Panc1 (cell line): ENCODE measurements around the gene TXNDC2. TPM values are rescaled to one million over a fixed set of nuclear protein-coding genes. Genes with fewer than 3 reads are reported as not detected.

Experiments used
- ATAC-seq: fragments of 200-7000 bp; cut with Tn5 transposase; 2 replicates; pipeline ENCODE4 v1.9.1; 2020; ENCODE audit warnings: mild to moderate bottlenecking, moderate library complexity
- BruUV-seq: library from RNA; stranded (reverse); fragments of 400-500 nt; replicated peaks from 2 replicates; lab custom pipeline; 2021; lab: Mats Ljungman, UMichigan
- CTCF ChIA-PET: fragments of 300-600 bp; sonication (Branson Sonifier 250); formaldehyde crosslinking; loops from one replicate; lab custom pipeline; 2022; ENCODE audit warnings: antibody characterized with exemption; lab: Charles Lee
- POLR2A ChIA-PET: fragments of 300-600 bp; sonication (Branson Sonifier 250); formaldehyde crosslinking; loops from one replicate; lab custom pipeline; 2022; ENCODE audit warnings: antibody characterized with exemption; lab: Charles Lee
- DNase-seq: peaks from one replicate; pipeline ENCODE4 v3.0.0-alpha.2; 2010; ENCODE audit warnings: low read depth, low spot score
- H3K27ac ChIP-seq: 2 replicates; pipeline ENCODE4 v1.5.1; 2011; ENCODE audit warnings: mild to moderate bottlenecking, low read length, inconsistent platforms
- H3K27me3 ChIP-seq: fragments of 200-500 bp; sonication (Bioruptor generic); 2 replicates; pipeline ENCODE4 v1.6.0; 2014; ENCODE audit warnings: low read length, inconsistent platforms; ENCODE audit not compliant: control insufficient read depth, insufficient read depth
- H3K36me3 ChIP-seq: fragments of 200-500 bp; sonication (Bioruptor generic); 2 replicates; pipeline ENCODE4 v1.5.1; 2014; ENCODE audit warnings: inconsistent platforms, mild to moderate bottlenecking, low read length, moderate library complexity; ENCODE audit not compliant: control insufficient read depth, insufficient read depth
- H3K4me1 ChIP-seq: 2 replicates; pipeline ENCODE4 v1.5.1; 2011; ENCODE audit warnings: inconsistent platforms, mild to moderate bottlenecking, low read length, moderate library complexity; ENCODE audit not compliant: control insufficient read depth, insufficient read depth
- H3K4me3 ChIP-seq, 2 experiments: 2 replicates each; pipeline ENCODE4 v1.5.1; 2011 to 2012; ENCODE audit warnings: low read depth in 2 of 2, low read length in 2 of 2, mild to moderate bottlenecking in 2 of 2, inconsistent platforms in 1 of 2, moderate library complexity in 1 of 2
- H3K9me3 ChIP-seq: fragments of 200-500 bp; sonication (Bioruptor generic); 2 replicates; pipeline ENCODE4 v1.5.1; 2014; ENCODE audit warnings: low read depth, mild to moderate bottlenecking, inconsistent platforms, low read length, moderate library complexity; ENCODE audit not compliant: control insufficient read depth, insufficient read depth
- CTCF ChIP-seq: fragments of 450-650 bp; IDR thresholded peaks from 2 replicates; pipeline ENCODE4 v1.5.1; 2017; ENCODE audit warnings: mild to moderate bottlenecking
- POLR2AphosphoS5 ChIP-seq: IDR thresholded peaks from 2 replicates; pipeline ENCODE4 v1.6.1; 2012; ENCODE audit warnings: mild to moderate bottlenecking, low read depth, low read length, moderate library complexity
- REST ChIP-seq, 2 experiments: IDR thresholded peaks; 2 replicates each; pipeline ENCODE4 v1.6.1; 2011 to 2012; ENCODE audit warnings: low read depth in 2 of 2, control low read depth in 1 of 2, low read length in 1 of 2, mild to moderate bottlenecking in 1 of 2, moderate library complexity in 1 of 2; ENCODE audit not compliant: insufficient read depth in 1 of 2
- SIN3A ChIP-seq: IDR thresholded peaks from 2 replicates; pipeline ENCODE4 v1.6.1; 2012; ENCODE audit warnings: low read depth, mild to moderate bottlenecking, low read length, moderate library complexity, borderline replicate concordance; ENCODE audit not compliant: insufficient read depth
- TCF7L2 ChIP-seq: IDR thresholded peaks from 2 replicates; pipeline ENCODE4 v1.6.1; 2011; ENCODE audit warnings: mild to moderate bottlenecking, low read depth, low read length, inconsistent platforms
- in situ Hi-C: cut with HindIII; loops from 2 replicates; pipeline ENCODE4 v1.10.0; 2016; ENCODE audit warnings: low sequenced_read_pairs, low pct_unique_long_range_greater_than_20kb
- intact Hi-C: fragments of 100-400 bp; cut with micrococcal nuclease; formaldehyde crosslinking; loops from one replicate; pipeline ENCODE4 v1.10.0; 2022; ENCODE audit not compliant: unreplicated experiment
- total RNA-seq: library from RNA; stranded (reverse); gene quantifications from one replicate; pipeline ENCODE4 v1.2.1, GENCODE V29; 2021; ENCODE audit not compliant: unreplicated experiment

Gene TXNDC2
- total RNA-seq, 1 experiment from 2014 or later, result 0.90 TPM

- no peak for ATAC-seq
- ChIA-PET CTCF (no interaction called here), POLR2A (interaction anchor here (0.6 kb wide), 2 partner anchors 560 to 1219 kb away, joined by 5 to 7 read pairs; no protein-coding TSS in a partner anchor)
- no TSS peak for BruUV-seq
- H3K27me3 ChIP-seq, result no peaks in the 10 kb centered on the region
- H3K36me3 ChIP-seq, result no peaks in the 10 kb centered on the region; the same call in 1 of the 2 replicates
- H3K27ac ChIP-seq, result no peak overlapping the region
- peaks cover 61% of the 10 kb centered on the region for H3K4me1 ChIP-seq
- no peaks in the 10 kb centered on the region for H3K9me3 ChIP-seq
- H3K4me3 ChIP-seq, result no peak overlapping the region
- in situ Hi-C loops (no loop called here), intact Hi-C loops (no loop called here)
- TF ChIP-seq POLR2AphosphoS5, result no peak
- TF ChIP-seq SIN3A, result no peak
- no peak for TF ChIP-seq REST (IDR thresholded peaks at IDR 0.05; ENCODE audit: insufficient read depth in 1 of 2, low read depth in 2 of 2, low read length in 1 of 2)
- no peak for TF ChIP-seq CTCF
- no peak for TF ChIP-seq TCF7L2
- no peak for DNase-seq
These were observed 41.8 kb downstream of the TXNDC2 start for GRCh38 chr18:9927392-9928063.

GRCh38 chr18:9928646-9929259 lies 43.0 kb downstream of the TXNDC2 start:
- TF ChIP-seq POLR2AphosphoS5 (no peak), REST (IDR thresholded peaks at IDR 0.05; ENCODE audit: insufficient read depth in 1 of 2, low read depth in 2 of 2, low read length in 1 of 2) (no peak), TCF7L2 (no peak), CTCF (no peak), SIN3A (no peak)
- Histone ChIP-seq H3K27ac (no peak overlapping the region), H3K27me3 (no peaks in the 10 kb centered on the region), H3K9me3 (no peaks in the 10 kb centered on the region), H3K4me1 (peaks cover 56% of the 10 kb centered on the region), H3K36me3 (no peaks in the 10 kb centered on the region; the same call in 1 of the 2 replicates), H3K4me3 (no peak overlapping the region)
- no peak for ATAC-seq
- no peak for DNase-seq
- in situ Hi-C loops, result no loop called here
- ChIA-PET POLR2A (no interaction called here), CTCF (no interaction called here)
- no TSS peak for BruUV-seq
- intact Hi-C loops, result no loop called here
